Glomerular visceral epithelial cell (primary cell): Measurements from ENCODE around the gene IFT122.
"Not testable (repeated sequence)": the region's sequence is repeated elsewhere in the genome, so short reads cannot be mapped to it uniquely, and the experiment has no call there.

Experiments
- DNase-seq: peaks from one replicate; pipeline ENCODE4 v3.0.0-alpha.2; 2016; ENCODE audit errors: extremely low spot score

Gene IFT122

DNA sequence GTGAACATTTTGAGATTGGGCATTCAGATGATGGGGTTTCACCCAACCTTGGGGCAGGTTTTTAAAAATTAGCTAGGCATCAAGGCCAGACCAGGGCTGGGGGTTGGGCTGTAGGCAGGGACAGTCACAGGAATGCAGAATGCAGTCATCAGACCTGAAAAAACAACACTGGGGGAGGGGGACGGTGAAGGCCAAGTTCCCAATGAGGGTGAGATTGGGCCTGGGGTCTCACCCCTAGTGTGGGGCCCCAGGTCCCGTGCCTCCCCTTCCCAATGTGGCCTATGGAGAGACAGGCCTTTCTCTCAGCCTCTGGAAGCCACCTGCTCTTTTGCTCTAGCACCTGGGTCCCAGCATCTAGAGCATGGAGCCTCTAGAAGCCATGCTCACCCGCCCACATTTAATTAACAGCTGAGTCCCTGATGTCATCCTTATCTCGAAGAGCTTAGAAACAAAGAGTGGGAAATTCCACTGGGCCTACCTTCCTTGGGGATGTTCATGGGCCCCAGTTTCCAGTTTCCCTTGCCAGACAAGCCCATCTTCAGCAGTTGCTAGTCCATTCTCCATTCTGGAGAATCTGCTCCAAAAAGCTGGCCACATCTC is 94.5 kb downstream of the IFT122 start:
- peak; percentile 17 for DNase-seq

DNA sequence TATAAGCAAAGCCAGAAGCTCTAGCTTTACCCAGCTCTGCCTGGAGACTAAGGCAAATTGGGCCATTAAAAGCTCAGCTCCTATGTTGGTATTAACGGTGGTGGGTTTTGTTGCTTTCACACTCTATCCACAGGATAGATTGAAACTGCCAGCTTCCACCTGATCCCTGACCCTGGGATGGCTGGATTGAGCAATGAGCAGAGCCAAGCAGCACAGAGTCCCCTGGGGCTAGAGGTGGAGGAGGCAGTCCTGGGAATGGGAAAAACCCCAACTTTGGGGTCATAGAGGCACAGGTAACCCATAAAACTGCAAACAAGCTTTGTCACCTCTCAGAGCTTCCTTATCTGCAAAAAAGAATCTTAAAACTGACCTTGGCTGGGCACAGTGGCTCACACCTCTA is 95.1 kb downstream of the IFT122 start:
- DNase-seq, result no peak

DNA sequence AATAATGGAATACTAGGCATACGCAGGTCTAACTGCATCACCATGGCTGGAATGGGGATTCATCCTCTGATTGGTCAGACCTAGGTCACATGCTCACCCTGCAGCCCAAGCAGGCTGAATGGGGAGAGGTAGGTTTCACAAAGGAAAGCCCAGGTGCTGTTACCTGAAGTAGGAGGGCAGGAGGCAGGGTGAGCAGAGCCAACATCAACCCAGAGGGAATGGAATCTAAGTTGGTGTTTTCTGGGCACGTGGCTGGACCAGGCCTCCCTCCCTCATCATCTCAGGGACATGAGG is 96.3 kb downstream of the IFT122 start:
- no peak for DNase-seq

DNA sequence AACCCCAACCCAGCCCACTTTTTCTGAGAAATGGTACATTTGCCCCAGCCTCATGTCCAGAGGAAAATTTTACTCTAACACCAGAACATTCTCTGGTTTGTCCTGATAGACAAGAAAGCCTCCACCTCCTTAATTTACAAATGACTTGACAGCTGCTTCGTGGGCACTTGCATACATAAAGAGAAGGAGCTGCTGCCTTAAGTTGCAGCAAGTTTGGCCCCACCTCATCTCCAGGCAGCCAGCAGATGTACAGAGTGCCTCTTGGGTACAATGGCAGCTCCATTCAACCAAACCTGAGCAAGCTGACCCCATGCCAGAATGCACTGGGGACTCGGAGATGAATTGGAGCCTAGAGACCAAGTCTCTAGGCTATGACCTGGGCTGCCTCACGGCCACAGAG is 96.8 kb downstream of the IFT122 start:
- no peak for DNase-seq

DNA sequence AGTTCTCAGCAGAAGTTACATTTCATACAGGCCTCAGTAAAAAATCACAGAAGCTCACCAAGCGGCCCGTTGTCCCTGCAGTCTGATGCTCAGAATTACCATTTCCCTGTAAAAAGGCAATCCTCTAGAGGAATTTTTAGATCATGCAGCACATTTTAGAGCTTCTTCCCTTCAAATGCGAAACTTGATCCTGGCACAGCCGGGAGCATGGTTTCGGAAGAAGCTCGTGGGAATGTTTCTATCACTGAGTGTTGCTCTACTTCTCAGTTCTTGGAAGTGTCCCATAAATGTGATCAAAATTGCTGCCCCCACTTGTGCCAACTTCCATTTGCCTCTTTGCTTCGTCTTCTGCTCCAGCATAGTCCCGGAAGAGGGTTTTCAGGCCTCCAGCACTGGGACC is 99.2 kb downstream of the IFT122 start:
- no peak for DNase-seq

DNA sequence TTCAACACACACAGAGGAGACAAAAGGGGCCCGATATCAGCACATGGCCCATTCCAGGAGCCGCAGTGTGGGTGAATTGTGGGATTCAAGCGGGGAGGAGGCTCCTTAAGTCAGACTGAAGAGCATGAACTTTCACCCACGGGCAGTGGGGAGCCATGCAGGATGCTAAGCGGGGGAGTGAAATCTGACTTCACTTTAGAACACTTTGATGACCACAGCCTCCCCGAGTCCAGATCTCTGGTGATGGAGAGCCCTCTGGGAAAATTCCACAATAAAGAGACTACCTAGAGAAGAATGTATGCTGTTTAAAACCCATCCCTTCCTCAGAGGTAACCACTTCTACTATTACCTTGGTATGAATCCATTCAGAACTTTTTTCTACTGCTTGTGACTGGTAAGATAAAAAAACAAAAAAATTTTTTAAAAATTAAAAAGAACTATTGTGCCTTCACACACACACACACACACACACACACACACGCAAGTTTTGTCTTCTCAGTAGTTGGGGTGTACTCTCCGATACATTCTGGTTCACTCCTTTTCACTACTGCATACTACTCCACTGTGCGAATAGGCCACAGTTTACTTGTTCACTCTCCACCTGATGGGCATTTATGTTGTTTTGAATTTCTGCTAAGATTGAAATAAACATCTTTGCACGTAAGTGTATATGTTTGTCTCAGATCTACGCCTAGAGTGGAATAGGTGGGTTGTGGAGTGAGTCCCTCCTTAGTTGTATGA is 100.9 kb downstream of the IFT122 start:
- no peak for DNase-seq

DNA sequence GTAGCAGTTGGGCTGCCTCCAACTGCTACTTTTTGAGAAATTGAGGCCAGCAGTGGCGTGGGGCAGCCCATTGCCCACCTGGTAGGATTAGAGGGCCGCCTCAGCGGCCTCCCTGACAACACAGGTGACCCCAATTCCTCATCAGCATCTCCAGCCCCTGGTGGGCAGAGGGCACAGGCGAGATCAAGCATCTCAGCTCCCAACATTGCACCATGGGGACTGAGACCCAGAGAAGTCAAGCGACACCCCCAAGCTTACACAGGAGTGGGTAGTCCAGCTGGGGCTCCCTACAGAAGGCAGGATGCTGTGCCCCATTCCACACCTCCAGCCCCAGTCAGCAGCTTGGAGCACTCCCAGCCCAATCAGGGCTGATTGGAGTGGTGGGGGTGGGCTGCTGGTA is 102.7 kb downstream of the IFT122 start:
- DNase-seq, result no peak

DNA sequence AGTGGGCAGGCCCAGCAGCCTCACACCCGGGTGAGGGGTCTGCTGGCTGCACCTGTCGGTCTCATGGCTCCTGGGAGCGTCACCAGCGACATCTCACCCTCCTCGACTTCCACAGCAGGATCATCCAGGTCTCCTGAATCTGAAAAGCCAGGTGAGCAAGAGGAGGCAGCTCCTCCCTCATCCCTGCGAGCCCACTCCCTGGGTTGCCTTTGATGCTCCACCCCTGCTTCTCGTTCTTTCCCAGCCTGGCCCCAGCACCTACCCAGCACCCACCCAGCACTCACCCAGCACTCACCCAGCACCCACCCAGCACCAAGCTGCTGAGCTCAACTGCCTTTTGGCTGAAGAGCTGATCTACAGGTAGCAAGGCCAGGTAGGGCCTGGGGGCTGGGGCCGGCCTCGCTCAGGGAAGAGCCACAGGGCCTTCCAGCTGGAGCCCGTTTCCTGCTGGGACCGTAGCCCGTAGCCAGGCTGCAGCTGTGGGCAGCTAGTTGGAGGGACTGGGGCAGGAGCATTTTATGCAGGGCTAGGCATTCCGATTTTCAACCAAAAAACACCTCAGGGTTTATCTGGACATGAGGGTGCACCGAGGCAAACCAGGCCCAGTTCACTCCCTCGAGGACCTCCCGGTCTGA is 103.2 kb downstream of the IFT122 start, which contains the start of gene H1-8:
TSS of gene H1-8 (plus strand) at position 20 of the 635 bp plus-strand sequence. CDS start at position 64, 44 bp downstream.
- no peak for DNase-seq

DNA sequence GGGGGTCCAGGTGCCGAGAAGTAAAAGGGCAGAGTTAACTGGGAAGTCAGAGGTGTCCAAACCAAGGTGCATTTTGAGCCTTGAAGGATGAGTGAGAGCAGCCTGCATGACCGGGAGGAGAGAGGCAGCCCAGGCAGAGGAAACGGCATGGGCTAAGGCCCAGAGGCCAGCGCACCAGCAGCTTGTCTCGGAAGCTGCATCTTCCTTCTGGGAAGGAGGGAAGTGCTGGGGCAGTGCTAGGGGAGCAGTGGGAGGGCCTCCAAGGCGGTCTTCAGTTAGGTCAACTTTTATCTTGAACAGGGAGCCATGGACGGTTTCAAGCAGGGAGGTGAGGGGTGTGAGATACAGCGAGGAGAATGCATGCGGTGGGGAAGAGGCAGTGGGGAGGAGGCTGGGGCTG is 104.0 kb downstream of the IFT122 start:
- no peak for DNase-seq

DNA sequence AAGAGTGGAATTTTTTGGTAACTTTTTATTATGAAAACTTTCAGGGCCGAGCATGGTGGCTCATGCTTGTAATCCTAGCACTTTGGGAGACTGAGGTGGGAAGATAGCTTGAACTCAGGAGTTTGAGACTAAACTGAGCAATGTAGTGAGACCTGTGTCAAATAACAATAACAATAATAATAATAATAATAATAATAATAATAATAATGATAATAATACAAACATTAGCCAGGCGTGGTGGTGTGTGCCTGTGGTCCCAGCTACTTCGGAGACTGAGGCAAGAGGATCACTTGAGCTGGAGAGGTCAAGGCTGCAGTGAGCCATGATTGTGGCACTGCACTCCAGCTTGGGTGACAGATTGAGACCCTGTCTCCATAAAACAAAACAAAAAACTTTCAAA is 105.9 kb downstream of the IFT122 start:
- not testable (repeated sequence) for DNase-seq

DNA sequence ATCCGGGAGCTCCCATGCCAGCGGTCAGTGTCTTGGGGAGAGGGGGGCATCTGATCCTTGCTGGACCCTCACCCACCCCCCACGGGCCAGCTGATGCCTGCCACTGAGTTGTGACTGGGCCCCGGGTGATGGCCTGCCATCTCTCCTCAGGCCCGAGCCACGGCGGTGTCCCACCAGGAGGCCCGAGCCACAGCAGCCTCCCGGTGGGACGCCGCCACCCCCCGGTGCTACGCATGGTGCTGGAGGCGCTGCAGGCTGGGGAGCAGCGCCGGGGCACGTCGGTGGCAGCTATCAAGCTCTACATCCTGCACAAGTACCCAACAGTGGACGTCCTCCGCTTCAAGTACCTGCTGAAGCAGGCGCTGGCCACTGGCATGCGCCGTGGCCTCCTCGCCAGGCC is 107.2 kb downstream of the IFT122 start:
- no peak for DNase-seq

DNA sequence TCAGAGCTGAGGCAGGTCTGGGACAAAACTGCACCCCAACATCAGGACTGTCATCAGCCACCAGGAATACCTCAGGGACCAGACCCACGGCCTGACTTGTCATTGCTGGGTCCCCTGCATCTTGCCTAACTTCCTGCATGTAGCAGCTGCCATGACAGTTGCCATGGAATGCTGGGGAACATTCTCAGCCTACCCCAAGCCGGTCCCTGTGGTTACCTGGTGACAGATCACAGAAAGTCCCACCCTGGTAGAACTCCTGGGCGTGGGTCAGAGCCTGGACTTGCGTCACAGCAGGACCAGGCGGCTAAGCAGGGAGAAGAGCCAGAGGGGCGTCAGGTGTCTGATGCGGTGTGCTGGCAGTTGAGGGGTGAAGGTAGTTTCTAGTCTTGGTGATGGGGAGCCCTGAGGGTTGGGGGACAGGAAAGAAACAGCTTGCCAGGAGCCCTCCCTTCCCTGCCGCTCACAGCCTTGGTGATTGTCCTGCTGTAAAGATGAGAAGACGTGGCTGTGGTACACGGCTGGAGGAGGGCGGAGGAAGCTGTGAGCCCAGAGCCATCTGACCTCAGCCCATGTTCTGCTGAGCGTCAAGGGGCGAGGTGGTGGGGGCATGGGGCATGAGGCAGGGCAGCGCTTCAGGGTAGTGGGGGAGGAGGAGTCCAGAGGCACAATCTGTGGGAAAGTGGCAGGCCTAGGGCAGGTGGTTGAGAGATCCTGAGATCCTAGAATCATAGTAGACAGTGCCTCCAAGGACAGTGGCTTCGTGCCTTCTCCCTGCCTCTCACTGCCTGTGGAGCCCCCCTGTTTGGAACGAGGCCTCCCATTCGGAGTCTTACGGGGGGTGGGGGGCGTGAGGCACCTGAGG is 108.3 kb downstream of the IFT122 start:
- DNase-seq, result no peak

DNA sequence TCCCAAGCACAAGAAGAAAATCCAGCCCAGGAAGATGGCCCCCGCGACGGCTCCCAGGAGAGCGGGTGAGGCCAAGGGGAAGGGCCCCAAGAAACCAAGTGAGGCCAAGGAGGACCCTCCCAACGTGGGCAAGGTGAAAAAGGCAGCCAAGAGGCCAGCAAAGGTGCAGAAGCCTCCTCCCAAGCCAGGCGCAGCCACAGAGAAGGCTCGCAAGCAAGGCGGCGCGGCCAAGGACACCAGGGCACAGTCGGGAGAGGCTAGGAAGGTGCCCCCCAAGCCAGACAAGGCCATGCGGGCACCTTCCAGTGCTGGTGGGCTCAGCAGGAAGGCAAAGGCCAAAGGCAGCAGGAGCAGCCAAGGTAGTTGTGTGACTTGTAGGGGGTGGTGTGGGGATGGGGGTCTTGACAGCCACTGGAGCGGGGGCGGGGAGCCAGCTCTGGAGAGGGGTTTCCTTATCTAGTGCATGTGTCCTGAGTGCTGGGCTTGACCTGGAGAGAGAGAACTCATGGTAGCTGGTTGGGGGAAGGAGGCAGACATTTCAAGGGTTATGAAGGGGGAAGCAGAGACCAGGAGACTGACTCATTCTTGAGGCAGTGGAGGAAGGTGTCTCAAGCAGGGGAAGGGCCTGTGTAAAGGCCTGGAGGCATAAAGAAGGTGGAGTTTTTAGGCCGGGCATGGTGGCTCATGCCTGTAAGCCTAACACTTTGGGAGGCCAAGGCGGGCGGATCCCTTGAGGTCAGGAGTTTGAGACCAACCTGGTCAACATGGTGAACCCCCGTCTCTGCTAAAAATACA is 109.2 kb downstream of the IFT122 start:
- DNase-seq, result peak; percentile 41

DNA sequence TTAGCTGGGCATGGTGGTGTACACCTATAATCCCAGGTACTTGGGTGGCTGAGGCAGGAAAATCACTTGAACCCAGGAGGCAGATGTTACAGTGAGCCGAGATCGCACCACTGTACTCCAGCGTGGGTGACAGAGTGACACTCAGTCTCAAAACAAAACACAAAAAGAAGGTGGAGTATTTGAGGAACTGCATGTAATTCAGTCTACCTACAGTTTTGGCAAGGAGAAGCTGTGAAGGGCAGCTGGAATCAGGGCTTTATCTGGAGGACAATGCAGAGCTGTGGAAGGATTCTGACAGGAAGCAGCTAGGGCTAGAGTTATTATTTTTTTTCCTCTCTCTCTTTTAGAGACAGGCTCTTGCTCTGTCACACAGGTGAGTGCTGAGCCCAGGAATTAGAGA is 109.8 kb downstream of the IFT122 start:
- DNase-seq, result no peak

DNA sequence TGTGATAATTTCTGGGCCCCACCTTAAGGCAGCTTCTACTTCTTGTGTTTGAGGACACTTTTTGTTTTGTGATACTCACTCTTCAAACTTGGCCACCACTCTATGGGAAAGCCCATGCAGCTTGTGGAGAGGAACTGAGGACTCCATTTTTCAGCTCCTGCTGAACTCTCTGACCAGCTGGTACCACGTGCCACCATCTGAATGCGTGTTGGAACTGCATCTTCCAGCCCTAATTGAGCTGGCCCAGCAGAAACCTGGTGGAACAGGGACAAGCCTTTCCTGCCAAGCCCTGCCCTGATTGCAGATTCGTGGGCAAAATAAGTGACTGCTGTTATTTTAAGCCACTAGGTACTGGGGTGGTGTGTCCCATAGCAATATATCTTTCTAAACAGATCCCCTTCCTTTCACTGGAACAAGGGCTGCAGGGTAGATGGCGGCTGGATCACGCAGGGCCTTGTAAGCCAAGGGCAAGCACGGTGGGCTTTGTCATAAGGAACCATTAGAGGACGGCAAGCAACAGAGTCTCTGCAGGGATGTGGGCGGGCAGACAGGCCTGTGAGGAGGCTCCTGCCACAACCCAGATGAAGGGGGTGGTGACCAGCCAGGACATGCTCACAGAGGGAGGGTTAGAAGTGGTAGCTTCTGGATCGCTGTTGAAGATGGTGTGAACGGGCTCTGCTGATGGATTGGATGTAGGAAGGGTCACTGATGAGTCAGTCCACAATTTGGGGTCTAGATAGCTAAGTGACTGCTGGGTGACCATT is 112.4 kb downstream of the IFT122 start:
- no peak for DNase-seq

DNA sequence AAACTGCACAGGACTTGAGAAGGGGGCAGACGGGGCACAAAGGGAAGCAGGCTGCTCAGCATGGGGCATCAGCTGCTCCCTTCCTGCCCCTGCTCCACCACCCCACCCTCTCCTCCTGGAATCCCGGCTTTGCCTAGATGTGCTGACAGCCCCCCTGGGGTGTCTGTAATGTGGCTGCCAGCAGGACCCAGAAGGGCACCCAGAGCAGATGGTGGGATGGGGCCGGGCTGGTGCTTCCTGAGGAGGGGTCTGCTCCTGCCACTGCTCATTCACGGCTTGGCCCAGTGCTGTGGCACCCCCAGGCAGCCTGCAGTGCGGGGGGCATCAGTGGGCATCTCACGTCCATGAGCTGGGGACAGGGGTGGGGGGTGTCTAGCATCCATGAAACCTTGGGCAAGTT is 113.1 kb downstream of the IFT122 start:
- DNase-seq, result no peak

DNA sequence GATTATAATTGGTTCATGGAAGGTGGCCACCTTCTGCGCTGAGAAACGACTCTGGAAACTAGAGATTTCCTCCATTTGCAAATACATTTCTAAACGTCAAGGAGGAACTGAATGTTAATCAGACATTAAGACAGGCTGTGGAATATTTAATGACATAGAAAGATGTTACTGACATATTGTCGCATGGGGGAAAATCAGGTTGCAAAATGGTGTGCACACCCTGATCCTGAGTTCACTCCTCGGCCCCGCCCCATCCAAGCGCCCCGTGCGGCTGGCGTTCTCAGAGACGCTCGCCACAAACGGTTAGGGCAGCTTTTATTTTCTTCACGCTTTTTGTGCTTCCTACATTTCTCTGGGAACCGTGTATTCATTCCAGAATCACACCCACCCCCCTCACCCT is 113.7 kb downstream of the IFT122 start:
- DNase-seq, result no peak

DNA sequence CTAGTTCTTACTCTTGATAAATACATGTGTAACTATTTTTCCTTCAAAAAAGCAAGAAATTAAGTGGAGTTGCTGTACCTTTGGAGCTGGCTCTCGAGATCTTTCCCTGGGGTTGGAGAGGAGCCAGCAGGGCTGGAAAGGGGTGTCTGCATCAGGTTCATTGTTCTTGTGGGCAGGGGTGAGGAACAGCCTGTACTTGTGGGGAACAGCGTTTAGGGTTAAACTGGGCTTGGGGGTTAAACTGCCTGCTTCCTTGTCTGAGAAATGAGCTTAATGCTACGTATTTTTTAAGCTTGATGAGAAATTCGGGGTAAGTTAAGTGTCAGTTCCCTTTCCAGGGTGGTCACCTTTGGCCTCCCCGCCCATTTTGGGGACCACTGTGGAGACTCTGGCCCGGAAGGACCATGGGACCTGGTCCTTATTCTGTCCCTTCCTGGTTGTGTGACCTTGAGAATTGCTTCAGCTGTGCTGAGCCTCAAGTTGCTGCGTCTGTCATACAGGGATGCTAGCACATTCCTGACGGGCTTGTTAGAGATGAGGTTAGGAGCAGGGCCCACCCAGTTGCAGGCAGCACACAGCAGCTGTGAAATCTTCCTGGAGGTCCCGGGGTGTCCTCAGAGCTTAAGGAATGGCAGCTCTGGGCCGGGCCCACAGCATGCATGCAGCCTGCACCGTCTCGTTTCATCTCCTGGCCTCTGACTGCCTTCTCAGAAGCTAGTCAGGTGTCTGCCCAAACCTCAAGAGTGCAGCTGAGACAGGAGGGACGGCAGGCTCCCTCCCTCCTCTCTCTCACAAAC is 114.5 kb downstream of the IFT122 start:
- DNase-seq, result no peak

DNA sequence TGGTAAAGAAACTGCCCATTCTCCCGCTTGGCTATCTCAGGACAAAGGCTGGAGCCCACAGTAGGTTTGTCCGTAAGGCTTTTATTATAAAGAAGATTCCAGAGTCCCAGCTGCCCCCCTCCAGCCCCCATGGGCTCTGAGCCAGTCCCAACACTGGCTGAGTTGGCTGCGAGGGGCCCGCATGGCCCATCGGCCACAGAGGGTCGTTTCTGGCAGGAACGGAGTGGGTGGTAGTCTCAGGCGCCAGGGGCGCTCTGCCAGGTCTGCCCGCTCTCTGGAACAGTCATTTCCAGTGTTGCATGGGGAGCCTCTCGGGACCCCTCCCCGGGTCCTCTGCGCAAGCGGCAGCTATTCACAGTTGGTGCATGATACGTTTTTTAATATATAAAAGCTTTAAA is 115.1 kb downstream of the IFT122 start:
- DNase-seq, result no peak
